Stimulated activated CD4-positive, alpha-beta T cell treated with anti-CD3 and anti-CD28 coated beads, Interleukin-4, amount 100 ng/mL, for 48 hours (primary cell): ENCODE measurements around the gene RIN1.
"Not testable (repeated sequence)": the region's sequence is repeated elsewhere in the genome, so short reads cannot be mapped to it uniquely, and the experiment has no call there.

Source experiments
- DNase-seq, 2 donors: peaks; one replicate each; pipeline ENCODE4 v3.0.0-alpha.2; 2020; ENCODE audit warnings: low read depth in 2 of 2

Gene RIN1

GRCh38 chr11:66359662-66360087 is 23.4 kb upstream of the RIN1 start:
- DNase-seq: no peak

DNA sequence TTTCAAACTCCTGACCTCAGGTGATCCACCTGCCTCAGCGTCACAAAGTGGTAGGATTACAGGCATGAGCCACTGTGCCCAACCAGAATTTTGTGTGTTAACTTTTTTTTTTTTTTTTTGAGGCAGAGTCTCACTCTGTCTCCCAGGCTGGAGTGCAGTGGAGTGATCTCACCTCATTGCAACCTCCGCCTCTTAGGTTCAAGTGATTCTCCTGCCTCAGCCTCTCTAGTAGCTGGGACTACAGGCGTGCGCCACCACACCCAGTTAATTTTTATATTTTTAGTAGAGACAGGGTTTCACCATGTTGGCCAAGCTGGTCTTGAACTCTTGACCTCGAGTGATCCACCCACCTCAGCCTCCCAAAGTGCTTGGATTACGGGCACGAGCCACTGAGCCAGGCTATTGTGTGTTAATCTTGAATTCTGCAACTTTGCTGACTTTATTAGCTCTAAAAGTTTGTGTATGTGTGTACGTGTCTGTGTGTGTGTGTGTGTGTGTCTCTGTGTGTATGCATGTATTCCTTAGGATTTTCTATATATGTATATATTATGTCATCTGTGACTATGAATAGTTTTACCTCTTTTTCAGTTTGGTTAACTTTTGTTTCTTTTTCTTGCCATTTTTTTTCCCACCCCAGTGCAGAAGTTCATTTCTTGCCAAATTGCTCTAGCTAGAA is 14.5 kb upstream of the RIN1 start:
- DNase-seq: not testable (repeated sequence)

- no peak for DNase-seq
These were observed 12.8 kb upstream of the RIN1 start for GRCh38 chr11:66349084-66349386.

DNA sequence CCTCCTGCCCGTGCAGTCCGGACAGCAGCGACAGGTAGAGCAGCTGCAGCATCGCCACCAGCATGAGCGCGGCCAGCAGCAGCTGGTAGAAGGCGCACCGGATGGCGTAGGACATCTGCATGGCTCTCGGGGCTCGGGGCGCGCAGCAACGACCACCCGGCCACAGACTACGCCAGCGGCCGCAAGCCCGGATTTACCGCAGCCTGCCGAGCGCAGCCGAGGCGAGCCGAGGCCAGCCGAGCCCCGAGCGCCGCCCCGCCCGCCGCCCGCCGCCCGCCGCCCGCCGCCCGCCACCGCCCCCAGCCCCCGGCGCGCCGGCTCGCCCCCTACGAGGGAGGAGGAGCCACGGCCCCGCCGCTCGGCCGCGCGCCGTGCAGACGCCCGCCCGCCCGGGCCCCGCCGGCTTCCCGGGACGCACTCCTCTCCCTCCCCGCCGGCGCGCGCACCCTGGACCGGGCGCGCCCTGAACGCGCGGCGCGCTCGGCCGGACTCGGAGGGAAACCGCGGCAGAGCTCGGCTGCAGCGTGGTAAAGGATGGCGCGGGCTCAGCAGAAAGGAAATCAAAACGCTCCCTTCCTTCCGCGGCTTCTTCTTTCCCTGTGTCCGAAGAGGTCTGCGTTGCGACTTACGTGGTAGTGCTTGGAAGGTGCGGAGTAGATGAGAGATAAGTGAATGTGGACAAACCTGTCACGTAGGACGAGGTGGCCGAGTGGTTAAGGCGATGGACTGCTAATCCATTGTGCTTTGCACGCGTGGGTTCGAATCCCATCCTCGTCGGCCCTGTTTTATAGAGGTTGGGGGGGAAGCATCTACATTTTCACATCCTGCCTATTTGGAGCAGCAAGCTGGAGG is 11.4 kb upstream of the RIN1 start, which contains the start of gene B4GAT1:
TSS of gene B4GAT1 (minus strand) at position 205 of the 852 bp plus-strand sequence. CDS start at position 121, 84 bp downstream.
- DNase-seq: peak; percentile 80 to 81

DNA sequence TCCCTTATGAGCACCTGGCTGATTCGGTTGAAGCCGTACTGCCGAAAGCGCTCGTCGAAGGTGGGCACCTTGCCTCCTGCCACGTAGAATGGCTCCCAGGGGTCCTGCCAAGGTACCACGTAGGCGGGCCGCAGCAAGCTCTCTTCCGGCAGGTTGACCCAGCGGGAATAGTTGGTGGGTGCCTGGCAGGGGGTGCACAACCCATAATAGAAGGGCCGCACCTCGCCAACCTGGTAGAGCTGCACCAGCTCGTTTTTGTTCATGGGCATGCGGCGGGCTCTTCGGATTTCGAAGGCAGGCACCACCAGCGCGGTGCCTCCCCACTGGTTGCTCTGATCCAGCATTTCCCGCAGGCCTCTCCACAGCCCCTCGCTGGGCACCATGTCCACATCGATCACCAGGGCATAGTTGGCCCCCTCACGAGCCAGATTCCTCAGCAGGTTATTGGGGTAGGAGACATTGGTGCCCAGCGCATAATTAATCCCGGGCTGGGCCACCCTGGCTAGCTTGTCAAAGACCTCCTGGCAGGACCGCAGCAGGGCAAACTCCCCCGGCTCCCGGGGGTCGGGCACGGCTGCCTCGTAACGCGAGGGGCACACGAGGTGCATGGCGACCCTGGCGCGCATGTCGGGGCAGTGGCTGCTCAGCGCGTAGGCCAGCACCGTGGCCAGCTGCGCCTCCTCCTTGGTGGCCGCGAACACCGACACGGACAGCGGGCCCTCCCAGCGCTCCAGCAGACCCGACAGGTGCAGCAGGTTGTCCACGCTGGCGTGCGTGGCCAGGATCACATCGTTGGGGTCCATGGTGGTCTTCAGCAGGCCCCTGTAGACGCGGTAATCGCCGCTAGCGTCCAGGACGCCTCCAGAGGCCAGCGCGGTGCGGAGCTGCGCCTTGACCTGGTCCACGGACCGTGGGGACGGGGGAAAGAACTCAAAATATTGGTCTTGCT is 10.5 kb upstream of the RIN1 start:
- no peak for DNase-seq

DNA sequence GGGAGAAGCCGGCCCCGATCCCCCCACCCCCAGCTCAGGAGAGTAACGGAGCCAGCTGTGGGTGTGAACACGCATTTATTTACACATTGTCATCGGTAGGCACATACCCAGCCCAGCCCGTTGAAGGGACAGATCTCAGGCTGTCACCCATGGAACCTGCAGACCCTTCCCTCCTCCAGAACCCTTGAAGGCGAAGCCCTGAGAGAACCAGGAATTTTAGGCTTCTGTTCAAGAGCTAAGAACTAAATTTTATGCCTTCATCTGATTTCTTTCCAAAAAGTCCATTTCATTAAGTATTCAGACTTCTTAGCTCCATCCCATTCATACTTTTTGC is 9.0 kb upstream of the RIN1 start:
- no peak for DNase-seq

DNA sequence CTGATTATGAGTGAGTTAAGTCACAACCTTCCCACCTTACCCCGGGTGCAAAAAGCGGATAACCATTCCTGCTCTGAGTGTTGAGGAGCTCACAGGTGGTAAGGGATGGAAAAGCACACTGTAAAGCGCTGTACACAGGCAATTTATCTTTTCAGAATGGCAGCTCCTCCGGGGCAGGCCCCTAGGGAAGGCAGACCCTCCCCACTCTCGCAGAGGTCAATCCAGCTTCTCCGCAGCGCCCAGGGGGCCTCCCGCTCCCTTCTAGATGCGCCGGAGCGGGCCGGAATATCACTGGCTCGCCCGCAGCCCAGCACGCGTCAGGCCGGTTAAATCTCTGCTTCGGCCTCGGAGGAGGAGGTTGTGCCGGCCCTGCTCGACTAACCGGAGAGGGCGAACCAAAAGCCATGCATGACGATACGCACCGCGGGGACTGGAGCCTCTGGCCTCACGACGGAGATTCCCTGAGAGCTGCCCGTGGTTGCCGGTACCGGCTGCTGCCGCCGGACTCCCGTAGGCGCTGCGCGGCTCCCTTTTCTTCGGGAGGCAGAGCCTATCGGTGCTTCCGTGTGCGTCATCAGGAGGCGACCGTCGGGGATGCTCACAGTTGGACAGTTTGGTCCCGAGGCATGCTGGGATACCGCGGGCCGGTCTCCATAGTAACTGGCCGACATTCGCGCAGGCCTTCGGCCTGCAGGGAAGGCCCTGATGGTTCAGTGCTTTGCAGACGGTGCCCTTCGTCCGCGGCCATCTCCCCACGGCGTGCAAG is 8.5 kb upstream of the RIN1 start, which contains the start of gene BRMS1:
TSS of gene BRMS1 (minus strand) at position 555 of the 766 bp plus-strand sequence. CDS start 2,870 bp downstream, outside the sequence.
- DNase-seq: peak; percentile 91 to 94

DNA sequence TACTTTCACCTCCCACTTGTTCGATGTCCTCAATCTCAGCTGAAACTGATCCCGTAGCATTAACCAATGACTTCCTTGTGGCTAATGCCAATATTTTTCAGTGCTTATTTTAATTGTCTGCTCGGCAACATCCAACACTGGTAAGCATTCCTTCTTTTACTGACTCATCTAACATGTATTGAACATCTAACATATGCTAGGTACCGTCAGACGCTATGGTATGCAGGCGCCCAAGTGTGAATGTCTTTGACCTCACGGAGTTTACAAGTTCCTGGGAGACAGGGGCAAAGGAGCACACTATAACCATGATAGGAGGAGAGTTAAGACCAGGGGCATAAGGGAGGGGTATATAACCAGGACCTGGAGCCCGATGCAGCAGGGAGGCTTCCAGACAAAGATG is 6.9 kb upstream of the RIN1 start:
- DNase-seq: no peak

GRCh38 chr11:66341502-66342126 is 5.4 kb upstream of the RIN1 start:
- DNase-seq: no peak

DNA sequence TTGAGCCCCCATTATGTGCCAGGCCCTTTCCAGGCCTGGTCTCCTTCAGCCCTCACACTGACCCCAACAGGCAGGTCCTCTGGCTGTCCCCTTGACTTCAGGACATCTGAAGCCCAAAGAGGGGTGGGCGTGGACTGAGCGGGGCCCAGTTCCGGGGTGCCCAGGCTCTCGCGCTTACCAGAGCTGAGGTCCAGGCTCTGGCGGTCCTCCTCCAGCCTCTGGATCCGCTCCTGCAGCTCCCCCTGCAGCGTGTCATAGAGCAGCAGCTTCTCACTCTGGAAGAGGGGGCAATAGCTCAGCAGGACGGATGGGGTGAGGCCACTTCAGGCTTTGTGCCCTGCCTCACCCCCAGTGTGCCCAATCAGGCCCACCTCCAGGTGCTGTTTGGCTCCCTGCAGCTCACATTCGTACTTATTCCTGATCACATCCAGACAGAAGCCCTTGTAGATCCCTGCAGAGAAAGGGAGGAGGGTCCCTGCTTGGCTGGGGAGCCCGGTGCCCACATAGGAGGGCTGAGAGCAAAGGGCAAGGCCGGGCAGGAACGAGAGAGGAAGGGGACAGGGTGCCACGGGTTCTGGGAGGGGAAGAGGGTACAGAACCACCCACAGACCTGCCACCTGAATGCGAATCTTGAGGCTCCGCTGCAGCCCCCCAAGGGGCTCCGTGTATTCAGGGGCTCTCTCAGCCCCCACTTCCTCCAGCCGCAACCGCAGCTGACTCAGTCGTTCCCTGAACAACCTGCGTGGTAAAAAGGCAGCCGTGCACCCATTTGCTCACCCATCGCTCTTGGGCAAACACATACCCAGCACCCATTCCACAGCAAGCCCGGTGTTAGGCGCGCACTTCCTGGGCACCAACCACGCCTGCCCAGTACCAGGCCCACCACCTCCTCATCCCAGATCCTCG is 4.6 kb upstream of the RIN1 start:
- DNase-seq: no peak

- DNase-seq: no peak
These were observed 3.7 kb upstream of the RIN1 start for GRCh38 chr11:66339686-66340483.

- DNase-seq: no peak
These were observed 3.0 kb upstream of the RIN1 start for GRCh38 chr11:66339162-66339675.

DNA sequence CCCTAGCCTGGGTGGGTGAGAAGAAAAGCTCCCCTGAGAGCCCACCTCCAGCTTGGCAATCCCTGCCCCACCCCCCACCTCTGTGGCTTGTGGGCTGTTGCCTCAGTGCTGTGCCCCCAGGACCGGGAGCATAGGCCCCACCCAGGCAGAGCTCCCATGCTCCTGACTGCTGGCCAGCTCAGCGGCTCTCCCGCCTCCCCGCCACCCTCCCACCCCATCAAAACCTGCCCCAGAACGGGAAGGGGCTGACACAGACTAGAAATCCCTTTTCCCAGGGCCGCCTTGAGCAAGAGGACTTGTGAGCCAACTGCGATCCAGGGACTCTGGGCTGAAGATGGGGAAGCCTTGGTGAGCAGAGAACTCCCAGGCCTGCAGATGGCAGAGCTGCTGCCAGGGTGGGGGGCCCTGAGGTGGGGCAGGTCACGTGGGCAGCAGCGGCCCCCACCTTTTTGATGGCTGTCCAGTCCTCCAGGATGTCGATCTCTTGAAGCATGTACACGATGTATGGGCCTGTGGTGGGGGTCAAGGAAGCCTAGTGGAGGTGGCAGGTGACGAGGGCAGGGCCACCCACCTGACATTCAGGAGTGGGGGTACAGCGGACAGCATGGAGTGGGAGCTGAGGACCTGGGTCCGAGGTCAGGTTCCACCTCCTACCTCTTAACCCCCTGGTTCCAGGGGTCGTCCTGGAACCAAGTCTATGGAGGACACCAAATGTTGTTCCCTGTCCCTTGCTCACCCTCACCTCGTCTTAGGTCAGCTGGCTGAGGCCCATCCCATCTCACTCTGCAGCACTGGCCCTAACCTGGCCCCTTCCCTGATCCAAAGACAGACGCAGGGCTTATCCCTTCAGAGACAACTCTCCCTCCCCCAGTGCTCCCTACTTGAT is 2.3 kb upstream of the RIN1 start:
- DNase-seq: no peak

DNA sequence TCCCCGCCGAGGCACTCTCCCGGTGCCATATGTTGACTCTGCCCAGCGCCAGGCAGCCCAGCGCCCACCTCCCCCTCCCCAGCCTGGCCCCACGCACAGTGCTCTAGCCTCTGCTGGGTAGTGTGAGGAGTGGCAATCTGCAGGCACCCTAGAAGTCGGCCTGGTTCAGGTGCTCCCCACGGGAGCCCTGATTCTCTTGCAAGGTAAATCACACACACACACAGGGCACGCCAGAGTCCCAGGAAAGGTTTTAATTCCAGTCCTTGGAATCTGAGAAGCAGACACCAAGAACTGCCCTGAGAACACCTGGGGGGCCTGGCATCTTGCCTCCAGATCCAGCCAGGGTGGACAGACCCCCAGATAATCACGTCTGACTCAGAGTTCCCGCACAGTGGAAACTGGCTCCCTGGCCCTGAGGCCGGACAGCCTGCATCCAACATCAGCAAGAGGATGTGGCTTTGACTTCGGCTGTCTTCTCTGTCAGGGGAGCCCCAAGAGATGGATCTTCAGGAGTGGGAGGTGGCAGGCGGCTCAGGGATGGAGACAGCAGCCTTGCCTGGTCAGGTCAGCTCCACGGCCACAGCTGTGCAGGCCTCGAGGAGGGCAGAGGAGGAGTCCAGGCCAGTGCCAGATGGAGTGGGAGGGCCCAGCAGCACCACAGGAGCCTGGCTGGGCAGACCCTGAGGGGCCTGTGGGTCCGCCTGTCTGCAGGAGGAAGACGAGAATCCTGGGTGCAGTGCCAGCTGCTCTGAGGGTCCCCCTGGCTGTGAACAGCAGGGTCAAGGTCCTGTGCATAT is 1.1 kb upstream of the RIN1 start:
- no peak for DNase-seq

DNA sequence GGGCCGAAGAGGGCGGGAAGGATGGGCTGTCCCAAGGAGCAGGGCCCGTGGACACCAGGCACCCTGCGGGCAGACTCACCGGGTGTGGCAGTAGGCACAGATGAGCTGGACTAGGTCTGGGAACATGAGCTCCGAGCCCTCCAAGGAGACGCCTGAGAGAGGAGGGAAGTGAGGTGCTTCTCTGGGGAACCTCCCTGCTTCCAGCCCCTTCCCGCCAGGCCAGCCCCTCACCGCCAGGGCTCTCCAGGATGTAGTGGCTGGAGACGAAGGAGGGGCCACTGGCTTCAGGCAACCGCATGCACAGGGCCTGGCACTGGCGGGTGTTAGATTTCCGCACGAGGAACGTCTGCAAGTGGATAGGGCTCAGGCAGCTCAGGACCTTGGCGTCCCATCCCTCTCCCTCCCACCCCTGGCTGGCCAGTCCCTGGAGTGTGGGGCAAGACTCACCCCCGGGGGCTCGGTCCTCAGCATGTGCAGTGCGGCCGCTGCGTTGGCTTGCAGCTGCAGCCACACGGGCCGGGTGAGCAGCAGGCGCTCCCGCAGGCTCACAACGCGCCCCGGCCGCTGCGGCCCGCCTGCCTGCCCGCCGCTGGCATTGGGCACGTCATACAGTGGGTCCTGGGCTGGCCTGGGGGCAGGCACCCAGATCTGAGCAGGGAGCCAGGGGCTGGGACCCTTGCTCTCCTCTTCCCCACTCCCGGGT is 552 bp downstream of the RIN1 start:
- no peak for DNase-seq
